ENCODE results near the gene IKZF4. TPM values are rescaled to one million over a fixed set of nuclear protein-coding genes. Genes with fewer than 3 reads are reported as not detected.
"Not testable (repeated sequence)": the region's sequence is repeated elsewhere in the genome, so short reads cannot be mapped to it uniquely, and the experiment has no call there.

Gene IKZF4
- total RNA-seq, 1 experiment from 2014 or later: 7.3 TPM

GRCh38 chr12:55996715-55997534, 23.9 kb upstream of the IKZF4 start, which contains the start of gene SUOX:
Gene SUOX, plus strand, starts transcription at chr12:55997276. Its CDS starts 4,946 bp downstream, at chr12:56002222.
- DNase-seq: peak; percentile 97
- peak within 1 kb of the TSS; percentile 91 for H3K27ac Mint-ChIP-seq (ENCODE audit: unreplicated experiment)
- H3K36me3 Mint-ChIP-seq (ENCODE audit: insufficient read depth, unreplicated experiment): peaks cover 44% of the 10 kb centered on the region
- no peaks in the 10 kb centered on the region for H3K9me3 Mint-ChIP-seq (ENCODE audit: low read depth, unreplicated experiment)
- CTCF ChIA-PET: interaction anchor here (0.7 to 2.7 kb wide), 10 partner anchors 10 to 363 kb away, joined by 3 to 46 read pairs (median 6); partner anchors contain the start of genes RAB5B and STAT2
- BruUV-seq (replicated peaks): no TSS peak
- no peaks in the 10 kb centered on the region for H3K27me3 Mint-ChIP-seq (ENCODE audit: unreplicated experiment)
- intact Hi-C loops (cut with micrococcal nuclease; ENCODE audit: unreplicated experiment): loop anchor here (1.0 to 2.0 kb wide), 4 partner anchors 32 to 122 kb away; partner anchors contain the start of genes DGKA, RPS26 and ZC3H10
- TF ChIP-seq, protein P1, sequence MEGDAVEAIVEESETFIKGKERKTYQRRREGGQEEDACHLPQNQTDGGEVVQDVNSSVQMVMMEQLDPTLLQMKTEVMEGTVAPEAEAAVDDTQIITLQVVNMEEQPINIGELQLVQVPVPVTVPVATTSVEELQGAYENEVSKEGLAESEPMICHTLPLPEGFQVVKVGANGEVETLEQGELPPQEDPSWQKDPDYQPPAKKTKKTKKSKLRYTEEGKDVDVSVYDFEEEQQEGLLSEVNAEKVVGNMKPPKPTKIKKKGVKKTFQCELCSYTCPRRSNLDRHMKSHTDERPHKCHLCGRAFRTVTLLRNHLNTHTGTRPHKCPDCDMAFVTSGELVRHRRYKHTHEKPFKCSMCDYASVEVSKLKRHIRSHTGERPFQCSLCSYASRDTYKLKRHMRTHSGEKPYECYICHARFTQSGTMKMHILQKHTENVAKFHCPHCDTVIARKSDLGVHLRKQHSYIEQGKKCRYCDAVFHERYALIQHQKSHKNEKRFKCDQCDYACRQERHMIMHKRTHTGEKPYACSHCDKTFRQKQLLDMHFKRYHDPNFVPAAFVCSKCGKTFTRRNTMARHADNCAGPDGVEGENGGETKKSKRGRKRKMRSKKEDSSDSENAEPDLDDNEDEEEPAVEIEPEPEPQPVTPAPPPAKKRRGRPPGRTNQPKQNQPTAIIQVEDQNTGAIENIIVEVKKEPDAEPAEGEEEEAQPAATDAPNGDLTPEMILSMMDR (IDR thresholded peaks at IDR 0.05; ENCODE audit: unreplicated experiment): no peak
- peak within 1 kb of the TSS; percentile 90 for H3K4me3 Mint-ChIP-seq (ENCODE audit: low read depth, unreplicated experiment)
- peaks cover 36% of the 10 kb centered on the region for H3K4me1 Mint-ChIP-seq (ENCODE audit: low read depth, unreplicated experiment)

DNA sequence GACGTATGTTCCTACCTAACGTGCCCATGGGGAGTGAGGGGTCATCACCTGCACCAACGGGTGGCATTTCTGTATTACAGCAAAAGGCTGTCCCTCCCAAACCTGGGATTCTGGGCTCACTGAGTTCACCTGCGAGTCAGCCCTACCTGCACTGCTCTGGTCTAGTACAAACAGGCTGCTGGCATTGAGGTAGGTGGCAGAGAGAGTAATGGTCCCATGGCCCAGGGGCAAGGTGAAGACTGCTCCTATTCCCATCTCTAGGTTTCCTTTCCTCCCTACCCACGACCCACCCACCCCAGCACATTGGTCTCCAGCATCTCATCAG, 23.3 kb upstream of the IKZF4 start:
- TF ChIP-seq, protein P1 (IDR thresholded peaks at IDR 0.05; ENCODE audit: unreplicated experiment): no peak
- TSS peak; percentile 12 for BruUV-seq (replicated peaks)

DNA sequence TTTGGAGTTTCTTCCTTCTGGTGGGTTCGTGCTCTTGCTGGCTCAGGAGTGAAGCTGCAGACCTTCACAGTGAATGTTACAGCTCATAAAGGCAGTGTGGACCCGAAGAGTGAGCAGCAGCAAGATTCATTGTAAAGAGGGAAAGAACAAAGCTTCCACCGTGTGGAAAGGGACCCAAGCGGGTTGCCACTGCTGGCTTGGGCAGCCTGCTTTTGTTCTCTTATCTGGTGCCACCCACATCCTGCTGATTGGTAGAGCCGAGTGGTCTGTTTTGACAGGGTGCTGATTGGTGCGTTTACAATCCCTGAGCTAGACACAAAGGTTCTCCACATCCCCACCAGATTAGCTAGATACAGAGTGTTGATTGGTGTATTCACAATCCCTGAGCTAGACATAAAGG, 21.3 kb upstream of the IKZF4 start:
- H3K4me3 Mint-ChIP-seq (ENCODE audit: low read depth, unreplicated experiment); intact Hi-C loops (cut with micrococcal nuclease; ENCODE audit: unreplicated experiment); BruUV-seq (replicated peaks); CTCF ChIA-PET; H3K27ac Mint-ChIP-seq (ENCODE audit: unreplicated experiment); DNase-seq; H3K27me3 Mint-ChIP-seq (ENCODE audit: unreplicated experiment); H3K9me3 Mint-ChIP-seq (ENCODE audit: low read depth, unreplicated experiment): not testable (repeated sequence)
- Mint-ChIP-seq H3K36me3 (ENCODE audit: insufficient read depth, unreplicated experiment) (peaks cover 35% of the 10 kb centered on the region), H3K4me1 (ENCODE audit: low read depth, unreplicated experiment) (peaks cover 23% of the 10 kb centered on the region)

More for the DNA sequence above, 23.3 kb upstream of the IKZF4 start:
- intact Hi-C loops (cut with micrococcal nuclease; ENCODE audit: unreplicated experiment): loop anchor here (2.0 kb wide), 2 partner anchors 67 to 121 kb away; partner anchors contain the start of genes DGKA and ZC3H10
- peak; percentile 17 for DNase-seq
- Mint-ChIP-seq H3K36me3 (ENCODE audit: insufficient read depth, unreplicated experiment) (peaks cover 42% of the 10 kb centered on the region), H3K27me3 (ENCODE audit: unreplicated experiment) (no peaks in the 10 kb centered on the region), H3K4me3 (ENCODE audit: low read depth, unreplicated experiment) (peak overlapping the region; percentile 90), H3K4me1 (ENCODE audit: low read depth, unreplicated experiment) (peaks cover 37% of the 10 kb centered on the region), H3K9me3 (ENCODE audit: low read depth, unreplicated experiment) (no peaks in the 10 kb centered on the region), H3K27ac (ENCODE audit: unreplicated experiment) (peak overlapping the region; percentile 91)
- CTCF ChIA-PET: interaction anchor here (0.7 to 2.7 kb wide), 8 partner anchors 10 to 363 kb away, joined by 3 to 46 read pairs (median 8); partner anchors contain the start of genes RAB5B and STAT2

DNA sequence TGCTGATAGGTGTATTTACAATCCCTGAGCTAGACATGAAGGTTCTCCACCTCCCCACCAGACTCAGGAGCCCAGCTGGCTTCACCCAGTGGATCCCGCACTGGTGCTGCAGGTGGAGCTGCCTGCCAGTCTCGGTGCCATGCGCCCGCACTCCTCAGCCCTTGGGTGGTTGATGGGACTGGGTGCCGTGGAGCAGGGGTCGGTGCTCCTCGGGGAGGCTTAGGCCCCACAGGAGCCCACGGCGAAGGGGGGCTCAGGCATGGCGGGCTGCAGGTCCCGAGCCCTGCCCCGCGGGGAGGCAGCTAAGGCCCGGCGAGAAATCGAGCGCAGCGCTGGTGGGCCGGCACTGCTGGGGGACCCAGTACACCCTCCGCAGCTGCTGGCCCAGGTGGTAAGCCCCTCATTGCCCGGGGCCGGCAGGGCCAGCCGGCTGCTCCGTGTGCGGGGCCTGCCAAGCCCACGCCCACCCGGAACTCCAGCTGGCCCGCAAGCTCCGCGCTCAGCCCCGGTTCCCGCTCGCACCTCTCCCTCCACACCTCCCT, 20.8 kb upstream of the IKZF4 start:
- H3K9me3 Mint-ChIP-seq (ENCODE audit: low read depth, unreplicated experiment); BruUV-seq (replicated peaks); H3K27me3 Mint-ChIP-seq (ENCODE audit: unreplicated experiment); intact Hi-C loops (cut with micrococcal nuclease; ENCODE audit: unreplicated experiment); H3K4me3 Mint-ChIP-seq (ENCODE audit: low read depth, unreplicated experiment); H3K27ac Mint-ChIP-seq (ENCODE audit: unreplicated experiment); CTCF ChIA-PET; DNase-seq: not testable (repeated sequence)
- Mint-ChIP-seq H3K36me3 (ENCODE audit: insufficient read depth, unreplicated experiment) (peaks cover 36% of the 10 kb centered on the region), H3K4me1 (ENCODE audit: low read depth, unreplicated experiment) (peaks cover 23% of the 10 kb centered on the region)

DNA sequence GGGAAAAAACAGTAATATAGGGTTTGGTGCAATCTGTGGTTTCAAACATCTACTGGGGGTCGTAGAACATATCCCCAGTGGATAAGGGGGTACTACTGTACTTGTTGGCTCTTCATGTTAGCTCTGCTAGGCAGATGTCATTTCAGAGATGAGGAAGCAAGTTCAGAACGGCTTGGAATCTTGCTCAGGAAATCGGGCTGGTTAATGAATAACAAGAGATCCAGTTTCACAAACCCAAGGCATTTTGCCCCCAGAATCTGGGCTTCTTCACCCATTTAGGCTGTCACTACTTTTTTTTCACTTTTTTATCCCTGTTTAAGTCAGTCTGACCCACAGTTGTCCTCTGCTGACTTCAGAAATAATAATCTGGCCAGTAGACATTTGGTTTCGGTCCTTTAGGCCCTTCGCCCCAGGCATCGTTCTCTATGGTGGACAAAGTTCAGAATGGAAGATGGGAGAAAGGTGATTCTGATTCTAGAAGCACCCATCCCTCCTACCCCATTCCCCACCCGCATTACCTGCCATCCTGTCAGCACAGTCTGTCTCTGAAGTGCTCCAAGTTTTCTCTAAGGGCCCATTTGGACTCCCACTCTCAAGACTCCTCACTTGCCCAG, 19.2 kb upstream of the IKZF4 start:
- H3K27ac Mint-ChIP-seq (ENCODE audit: unreplicated experiment): peak overlapping the region; percentile 33
- no peak for DNase-seq
- BruUV-seq (replicated peaks): no TSS peak

DNA sequence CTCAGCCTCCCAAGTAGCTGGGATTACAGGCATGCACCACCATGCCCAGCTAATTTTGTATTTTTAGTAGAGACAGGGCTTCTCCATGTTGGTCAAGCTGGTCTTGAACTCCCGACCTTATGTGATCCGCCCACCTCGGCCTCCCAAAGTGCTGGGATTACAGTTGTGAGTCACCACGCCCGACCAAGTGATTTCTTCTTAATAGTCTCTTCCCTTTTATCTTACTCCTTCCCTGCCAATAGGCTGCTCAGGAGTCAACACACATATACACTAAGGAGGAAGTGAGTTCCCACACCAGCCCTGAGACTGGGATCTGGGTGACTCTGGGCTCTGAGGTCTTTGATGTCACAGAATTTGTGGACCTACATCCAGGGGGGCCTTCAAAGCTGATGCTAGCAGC, 17.5 kb upstream of the IKZF4 start:
- H3K27ac Mint-ChIP-seq (ENCODE audit: unreplicated experiment); H3K27me3 Mint-ChIP-seq (ENCODE audit: unreplicated experiment); H3K9me3 Mint-ChIP-seq (ENCODE audit: low read depth, unreplicated experiment); DNase-seq; BruUV-seq (replicated peaks); H3K4me3 Mint-ChIP-seq (ENCODE audit: low read depth, unreplicated experiment); intact Hi-C loops (cut with micrococcal nuclease; ENCODE audit: unreplicated experiment): not testable (repeated sequence)
- Mint-ChIP-seq H3K4me1 (ENCODE audit: low read depth, unreplicated experiment) (peaks cover 31% of the 10 kb centered on the region), H3K36me3 (ENCODE audit: insufficient read depth, unreplicated experiment) (peaks cover 27% of the 10 kb centered on the region)
- CTCF ChIA-PET: interaction anchor here (0.7 to 1.3 kb wide), 3 partner anchors 26 to 77 kb away, joined by 5 to 11 read pairs (median 5); partner anchors contain the start of gene RAB5B

More for the DNA sequence above, 19.2 kb upstream of the IKZF4 start:
- peaks cover 24% of the 10 kb centered on the region for H3K4me1 Mint-ChIP-seq (ENCODE audit: low read depth, unreplicated experiment)
- no peaks in the 10 kb centered on the region for H3K27me3 Mint-ChIP-seq (ENCODE audit: unreplicated experiment)
- H3K4me3 Mint-ChIP-seq (ENCODE audit: low read depth, unreplicated experiment): no peak overlapping the region
- H3K9me3 Mint-ChIP-seq (ENCODE audit: low read depth, unreplicated experiment): no peaks in the 10 kb centered on the region
- TF ChIP-seq, protein P1 (IDR thresholded peaks at IDR 0.05; ENCODE audit: unreplicated experiment): no peak
- peaks cover 26% of the 10 kb centered on the region for H3K36me3 Mint-ChIP-seq (ENCODE audit: insufficient read depth, unreplicated experiment)
- intact Hi-C loops (cut with micrococcal nuclease; ENCODE audit: unreplicated experiment): no loop called here
- CTCF ChIA-PET: no interaction called here

All from Calu3 (cell line).